HL-60 (cell line): ENCODE results near the gene TBC1D4.
"Not testable (repeated sequence)": the region's sequence is repeated elsewhere in the genome, so short reads cannot be mapped to it uniquely, and the experiment has no call there.

Source experiments
- GABPA ChIP-seq: IDR thresholded peaks from 2 replicates; pipeline ENCODE4 v1.6.1; 2012; ENCODE audit warnings: low read depth
- POLR2AphosphoS5 ChIP-seq: IDR thresholded peaks from 2 replicates; pipeline ENCODE4 v1.6.1; 2012; ENCODE audit warnings: low read depth
- SPI1 ChIP-seq: IDR thresholded peaks from 2 replicates; pipeline ENCODE4 v1.6.1; 2012; ENCODE audit warnings: low read depth, mild to moderate bottlenecking, borderline replicate concordance
- TF ChIP-seq, protein P1 (sequence below): IDR thresholded peaks from one replicate; pipeline ENCODE4 v1.5.1; 2011; ENCODE audit warnings: low read length, control low read depth, inconsistent platforms; ENCODE audit not compliant: insufficient read depth
- TF ChIP-seq, protein P2 (sequence below): IDR thresholded peaks from 2 replicates; pipeline ENCODE4 v1.6.1; 2012; ENCODE audit warnings: low read depth; ENCODE audit not compliant: insufficient replicate concordance

DNA sequence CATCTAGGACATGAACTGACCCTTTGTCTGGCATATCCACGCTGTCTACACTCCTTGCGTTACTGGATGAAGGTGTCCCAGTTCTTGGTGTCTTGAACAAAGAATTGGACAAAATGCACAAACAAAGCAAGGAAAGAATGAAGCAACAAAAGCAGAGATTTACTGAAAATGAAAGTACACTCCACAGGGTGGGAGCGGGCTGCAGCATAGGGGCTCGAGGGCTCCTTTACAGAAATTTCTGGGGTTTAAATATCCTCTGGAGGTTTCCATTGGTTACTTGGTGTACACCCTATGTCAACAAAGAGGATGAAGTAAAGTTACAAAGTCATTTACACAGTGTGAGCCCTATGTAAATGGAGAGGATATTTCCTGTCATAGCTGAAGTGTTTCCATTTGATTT is 208.3 kb downstream of the TBC1D4 start:
- TF ChIP-seq, protein P1, sequence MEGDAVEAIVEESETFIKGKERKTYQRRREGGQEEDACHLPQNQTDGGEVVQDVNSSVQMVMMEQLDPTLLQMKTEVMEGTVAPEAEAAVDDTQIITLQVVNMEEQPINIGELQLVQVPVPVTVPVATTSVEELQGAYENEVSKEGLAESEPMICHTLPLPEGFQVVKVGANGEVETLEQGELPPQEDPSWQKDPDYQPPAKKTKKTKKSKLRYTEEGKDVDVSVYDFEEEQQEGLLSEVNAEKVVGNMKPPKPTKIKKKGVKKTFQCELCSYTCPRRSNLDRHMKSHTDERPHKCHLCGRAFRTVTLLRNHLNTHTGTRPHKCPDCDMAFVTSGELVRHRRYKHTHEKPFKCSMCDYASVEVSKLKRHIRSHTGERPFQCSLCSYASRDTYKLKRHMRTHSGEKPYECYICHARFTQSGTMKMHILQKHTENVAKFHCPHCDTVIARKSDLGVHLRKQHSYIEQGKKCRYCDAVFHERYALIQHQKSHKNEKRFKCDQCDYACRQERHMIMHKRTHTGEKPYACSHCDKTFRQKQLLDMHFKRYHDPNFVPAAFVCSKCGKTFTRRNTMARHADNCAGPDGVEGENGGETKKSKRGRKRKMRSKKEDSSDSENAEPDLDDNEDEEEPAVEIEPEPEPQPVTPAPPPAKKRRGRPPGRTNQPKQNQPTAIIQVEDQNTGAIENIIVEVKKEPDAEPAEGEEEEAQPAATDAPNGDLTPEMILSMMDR = not testable (repeated sequence)
- not testable (repeated sequence) for TF ChIP-seq POLR2AphosphoS5, SPI1, GABPA
- TF ChIP-seq, protein P2, sequence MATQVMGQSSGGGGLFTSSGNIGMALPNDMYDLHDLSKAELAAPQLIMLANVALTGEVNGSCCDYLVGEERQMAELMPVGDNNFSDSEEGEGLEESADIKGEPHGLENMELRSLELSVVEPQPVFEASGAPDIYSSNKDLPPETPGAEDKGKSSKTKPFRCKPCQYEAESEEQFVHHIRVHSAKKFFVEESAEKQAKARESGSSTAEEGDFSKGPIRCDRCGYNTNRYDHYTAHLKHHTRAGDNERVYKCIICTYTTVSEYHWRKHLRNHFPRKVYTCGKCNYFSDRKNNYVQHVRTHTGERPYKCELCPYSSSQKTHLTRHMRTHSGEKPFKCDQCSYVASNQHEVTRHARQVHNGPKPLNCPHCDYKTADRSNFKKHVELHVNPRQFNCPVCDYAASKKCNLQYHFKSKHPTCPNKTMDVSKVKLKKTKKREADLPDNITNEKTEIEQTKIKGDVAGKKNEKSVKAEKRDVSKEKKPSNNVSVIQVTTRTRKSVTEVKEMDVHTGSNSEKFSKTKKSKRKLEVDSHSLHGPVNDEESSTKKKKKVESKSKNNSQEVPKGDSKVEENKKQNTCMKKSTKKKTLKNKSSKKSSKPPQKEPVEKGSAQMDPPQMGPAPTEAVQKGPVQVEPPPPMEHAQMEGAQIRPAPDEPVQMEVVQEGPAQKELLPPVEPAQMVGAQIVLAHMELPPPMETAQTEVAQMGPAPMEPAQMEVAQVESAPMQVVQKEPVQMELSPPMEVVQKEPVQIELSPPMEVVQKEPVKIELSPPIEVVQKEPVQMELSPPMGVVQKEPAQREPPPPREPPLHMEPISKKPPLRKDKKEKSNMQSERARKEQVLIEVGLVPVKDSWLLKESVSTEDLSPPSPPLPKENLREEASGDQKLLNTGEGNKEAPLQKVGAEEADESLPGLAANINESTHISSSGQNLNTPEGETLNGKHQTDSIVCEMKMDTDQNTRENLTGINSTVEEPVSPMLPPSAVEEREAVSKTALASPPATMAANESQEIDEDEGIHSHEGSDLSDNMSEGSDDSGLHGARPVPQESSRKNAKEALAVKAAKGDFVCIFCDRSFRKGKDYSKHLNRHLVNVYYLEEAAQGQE = not testable (repeated sequence)
